Astrocyte (in vitro differentiated cells and primary cell): ENCODE data around the gene PPFIBP1. TPM values are rescaled to one million over a fixed set of nuclear protein-coding genes. Genes with fewer than 3 reads are reported as not detected.

Experiments used
- DNase-seq: peaks from one replicate; pipeline ENCODE4 v3.0.0-alpha.2; 2010; ENCODE audit warnings: low read depth
- FAIRE-seq: peaks from 2 replicates; lab custom pipeline; 2011; peaks lifted over from hg19 to GRCh38; lab: Jason Lieb, UNC
- H2AFZ ChIP-seq: 2 replicates; pipeline ENCODE4 v1.6.0; 2012; ENCODE audit warnings: low read depth, low read length, inconsistent platforms
- H3K27ac ChIP-seq: 2 replicates; pipeline ENCODE4 v1.5.1; 2011; ENCODE audit warnings: low read depth, low read length, inconsistent platforms
- H3K27me3 ChIP-seq: 2 replicates; pipeline ENCODE4 v1.6.0; 2011; ENCODE audit warnings: low read length, inconsistent platforms; ENCODE audit not compliant: insufficient read depth
- H3K36me3 ChIP-seq: 2 replicates; pipeline ENCODE4 v1.5.1; 2011; ENCODE audit warnings: low read length, inconsistent platforms; ENCODE audit not compliant: insufficient read depth
- H3K4me1 ChIP-seq: 2 replicates; pipeline ENCODE4 v1.5.1; 2011; ENCODE audit warnings: low read length, inconsistent platforms; ENCODE audit not compliant: insufficient read depth
- H3K4me2 ChIP-seq: 2 replicates; pipeline ENCODE4 v1.6.0; 2012; ENCODE audit warnings: low read length, inconsistent platforms
- H3K4me3 ChIP-seq: 2 replicates; pipeline ENCODE4 v1.5.1; 2011; ENCODE audit warnings: low read depth, mild to moderate bottlenecking, low read length, inconsistent platforms; ENCODE audit not compliant: insufficient read depth
- H3K79me2 ChIP-seq: 2 replicates; pipeline ENCODE4 v1.6.0; 2012; ENCODE audit warnings: mild to moderate bottlenecking, low read length, inconsistent platforms; ENCODE audit not compliant: insufficient read depth
- H3K9ac ChIP-seq: 2 replicates; pipeline ENCODE4 v1.6.0; 2012; ENCODE audit warnings: mild to moderate bottlenecking, low read length, inconsistent platforms
- H3K9me3 ChIP-seq: 2 replicates; pipeline ENCODE4 v1.5.1; 2012; ENCODE audit warnings: low read depth, mild to moderate bottlenecking, low read length, inconsistent platforms; ENCODE audit not compliant: insufficient read depth
- H4K20me1 ChIP-seq: 2 replicates; pipeline ENCODE4 v1.6.0; 2012; ENCODE audit warnings: low read length, inconsistent platforms; ENCODE audit not compliant: insufficient read depth
- H3K27ac Mint-ChIP-seq: one replicate; pipeline ENCODE4 v1.8.0; 2021; ENCODE audit warnings: mild to moderate bottlenecking, mixed read lengths; ENCODE audit not compliant: unreplicated experiment
- H3K27me3 Mint-ChIP-seq: one replicate; pipeline ENCODE4 v1.8.0; 2021; ENCODE audit warnings: low read depth, mixed read lengths; ENCODE audit not compliant: unreplicated experiment
- H3K36me3 Mint-ChIP-seq: one replicate; pipeline ENCODE4 v1.8.0; 2021; ENCODE audit warnings: low read depth, mixed read lengths; ENCODE audit not compliant: unreplicated experiment
- H3K4me1 Mint-ChIP-seq: one replicate; pipeline ENCODE4 v1.8.0; 2021; ENCODE audit warnings: low read depth, mixed read lengths; ENCODE audit not compliant: unreplicated experiment
- H3K4me3 Mint-ChIP-seq: one replicate; pipeline ENCODE4 v1.8.0; 2021; ENCODE audit warnings: mild to moderate bottlenecking, moderate library complexity, mixed read lengths; ENCODE audit not compliant: unreplicated experiment
- H3K9me3 Mint-ChIP-seq: one replicate; pipeline ENCODE4 v1.8.0; 2021; ENCODE audit warnings: mild to moderate bottlenecking, mixed read lengths; ENCODE audit not compliant: unreplicated experiment
- EZH2 ChIP-seq: IDR thresholded peaks from 2 replicates; pipeline ENCODE4 v1.6.1; 2012; ENCODE audit warnings: mild to moderate bottlenecking, low read length, inconsistent platforms; ENCODE audit not compliant: insufficient read depth
- total RNA-seq: library from RNA; stranded (reverse); gene quantifications from 2 replicates; pipeline ENCODE4 v1.2.1, GENCODE V29; 2021
- TF ChIP-seq, protein P1 (sequence below): IDR thresholded peaks from 2 replicates; pipeline ENCODE4 v1.5.1; 2011; ENCODE audit warnings: low read depth, mild to moderate bottlenecking, inconsistent platforms, low read length, moderate library complexity; ENCODE audit not compliant: insufficient read depth

The PPFIBP1 gene
- total RNA-seq, 1 donor from 2014 or later = 147 TPM

DNA sequence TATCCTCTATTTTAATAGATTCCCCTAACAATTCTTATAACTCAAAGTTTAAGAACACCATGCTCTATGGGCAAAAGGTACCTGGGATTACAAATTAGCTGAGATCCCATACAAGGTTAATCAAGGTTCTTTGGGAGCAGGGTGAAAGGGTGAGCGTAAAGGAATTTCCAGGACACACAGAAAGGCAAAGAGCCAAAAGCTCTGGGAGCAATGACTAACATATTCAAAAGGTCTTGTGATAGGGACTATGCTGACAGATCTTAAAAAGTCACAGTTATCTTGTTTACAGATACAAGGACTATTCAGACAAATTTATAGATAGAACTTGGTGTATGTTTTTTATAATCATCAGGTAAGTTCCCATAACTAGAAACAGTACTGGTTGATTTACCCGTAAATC is 19.5 kb upstream of the PPFIBP1 start:
- H2AFZ ChIP-seq = no peak overlapping the region
- Mint-ChIP-seq H3K4me3 (no peak overlapping the region), H3K27me3 (no peaks in the 10 kb centered on the region), H3K27ac (no peak overlapping the region), H3K4me1 (no peaks in the 10 kb centered on the region), H3K9me3 (no peaks in the 10 kb centered on the region), H3K36me3 (no peaks in the 10 kb centered on the region)
- TF ChIP-seq, protein P1, sequence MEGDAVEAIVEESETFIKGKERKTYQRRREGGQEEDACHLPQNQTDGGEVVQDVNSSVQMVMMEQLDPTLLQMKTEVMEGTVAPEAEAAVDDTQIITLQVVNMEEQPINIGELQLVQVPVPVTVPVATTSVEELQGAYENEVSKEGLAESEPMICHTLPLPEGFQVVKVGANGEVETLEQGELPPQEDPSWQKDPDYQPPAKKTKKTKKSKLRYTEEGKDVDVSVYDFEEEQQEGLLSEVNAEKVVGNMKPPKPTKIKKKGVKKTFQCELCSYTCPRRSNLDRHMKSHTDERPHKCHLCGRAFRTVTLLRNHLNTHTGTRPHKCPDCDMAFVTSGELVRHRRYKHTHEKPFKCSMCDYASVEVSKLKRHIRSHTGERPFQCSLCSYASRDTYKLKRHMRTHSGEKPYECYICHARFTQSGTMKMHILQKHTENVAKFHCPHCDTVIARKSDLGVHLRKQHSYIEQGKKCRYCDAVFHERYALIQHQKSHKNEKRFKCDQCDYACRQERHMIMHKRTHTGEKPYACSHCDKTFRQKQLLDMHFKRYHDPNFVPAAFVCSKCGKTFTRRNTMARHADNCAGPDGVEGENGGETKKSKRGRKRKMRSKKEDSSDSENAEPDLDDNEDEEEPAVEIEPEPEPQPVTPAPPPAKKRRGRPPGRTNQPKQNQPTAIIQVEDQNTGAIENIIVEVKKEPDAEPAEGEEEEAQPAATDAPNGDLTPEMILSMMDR = no peak
- no peak for TF ChIP-seq EZH2
- no peak overlapping the region for H3K4me3 ChIP-seq
- FAIRE-seq = peak; percentile 29
- no peaks in the 10 kb centered on the region for H3K4me1 ChIP-seq
- H3K4me2 ChIP-seq = no peak overlapping the region
- H3K79me2 ChIP-seq = no peaks in the 10 kb centered on the region
- no peaks in the 10 kb centered on the region for H3K9me3 ChIP-seq
- no peak for DNase-seq
- no peaks in the 10 kb centered on the region for H4K20me1 ChIP-seq
- H3K36me3 ChIP-seq = no peaks in the 10 kb centered on the region
- no peak overlapping the region for H3K27ac ChIP-seq
- no peaks in the 10 kb centered on the region for H3K27me3 ChIP-seq
- H3K9ac ChIP-seq = no peak overlapping the region

DNA sequence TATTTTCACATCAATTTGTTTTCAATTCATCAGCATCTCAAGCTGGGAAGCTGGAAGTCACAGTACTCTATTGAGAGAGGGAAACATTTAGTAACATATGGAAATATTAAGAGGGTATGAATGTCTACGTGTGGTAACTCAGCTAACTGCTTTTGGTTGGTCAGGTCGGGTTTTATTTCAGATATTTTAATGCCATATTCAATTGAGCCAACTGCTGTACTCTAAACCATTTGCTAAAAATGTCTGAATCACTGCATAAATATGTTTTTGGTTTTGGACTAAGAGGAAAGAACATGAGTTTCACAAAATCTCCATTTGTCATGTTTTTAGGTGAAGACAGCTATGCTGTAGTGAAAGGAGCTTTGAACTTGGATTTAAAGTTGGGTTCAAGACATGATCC is 18.9 kb upstream of the PPFIBP1 start:
- Histone ChIP-seq H2AFZ (no peak overlapping the region), H3K4me2 (peak overlapping the region; percentile 3), H3K4me1 (no peaks in the 10 kb centered on the region), H3K9ac (no peak overlapping the region), H4K20me1 (no peaks in the 10 kb centered on the region), H3K9me3 (no peaks in the 10 kb centered on the region), H3K27ac (no peak overlapping the region), H3K27me3 (no peaks in the 10 kb centered on the region), H3K79me2 (no peaks in the 10 kb centered on the region), H3K36me3 (no peaks in the 10 kb centered on the region), H3K4me3 (no peak overlapping the region)
- H3K9me3 Mint-ChIP-seq = no peaks in the 10 kb centered on the region
- no peaks in the 10 kb centered on the region for H3K4me1 Mint-ChIP-seq
- no peaks in the 10 kb centered on the region for H3K36me3 Mint-ChIP-seq
- H3K4me3 Mint-ChIP-seq = no peak overlapping the region
- DNase-seq (peak; percentile 79), FAIRE-seq (peak; percentile 93)
- TF ChIP-seq EZH2 = no peak
- TF ChIP-seq, protein P1 = no peak
- no peaks in the 10 kb centered on the region for H3K27me3 Mint-ChIP-seq
- H3K27ac Mint-ChIP-seq = no peak overlapping the region

DNA sequence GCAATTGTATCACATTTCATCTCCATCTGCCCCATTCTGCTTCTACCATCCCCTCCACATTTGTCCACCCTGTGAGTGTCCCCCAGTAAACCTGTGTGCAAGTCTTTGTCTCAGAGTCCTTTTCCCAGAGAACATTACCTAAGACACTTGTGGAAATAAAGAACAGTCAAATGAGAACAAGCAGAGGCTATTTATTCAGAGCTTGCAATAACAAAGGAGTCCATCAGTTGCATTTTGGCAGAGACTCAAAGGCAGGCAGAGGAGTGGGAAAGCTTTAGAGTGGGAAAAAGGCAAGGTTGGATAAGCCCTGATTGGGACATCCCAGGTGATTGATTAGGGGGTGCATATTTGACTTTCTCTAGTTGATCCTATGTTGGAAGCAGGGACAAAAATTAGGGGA is 18.2 kb upstream of the PPFIBP1 start:
- DNase-seq = no peak
- no peak for FAIRE-seq

More for the DNA sequence above, 18.2 kb upstream of the PPFIBP1 start:
- Histone ChIP-seq H3K4me3 (no peak overlapping the region), H3K79me2 (no peaks in the 10 kb centered on the region), H3K27ac (no peak overlapping the region), H3K4me1 (no peaks in the 10 kb centered on the region), H3K9ac (no peak overlapping the region), H4K20me1 (no peaks in the 10 kb centered on the region), H3K27me3 (no peaks in the 10 kb centered on the region), H2AFZ (no peak overlapping the region), H3K4me2 (no peak overlapping the region), H3K9me3 (no peaks in the 10 kb centered on the region), H3K36me3 (no peaks in the 10 kb centered on the region)
- no peaks in the 10 kb centered on the region for H3K9me3 Mint-ChIP-seq
- H3K36me3 Mint-ChIP-seq = no peaks in the 10 kb centered on the region
- H3K27me3 Mint-ChIP-seq = no peaks in the 10 kb centered on the region
- H3K4me3 Mint-ChIP-seq = no peak overlapping the region
- TF ChIP-seq, protein P1 = no peak
- TF ChIP-seq EZH2 = no peak
- H3K4me1 Mint-ChIP-seq = no peaks in the 10 kb centered on the region
- H3K27ac Mint-ChIP-seq = no peak overlapping the region
